Measurements from ENCODE around the gene HIGD1A.

The HIGD1A gene

GRCh38 chr3:42742688-42743087, 61.6 kb downstream of the HIGD1A start:
- H3K9me3 Mint-ChIP-seq, result no peaks in the 10 kb centered on the region
- H3K27me3 Mint-ChIP-seq, result no peaks in the 10 kb centered on the region
- no peak overlapping the region for H3K27ac Mint-ChIP-seq
- H3K4me3 Mint-ChIP-seq, result no peak overlapping the region
- H3K4me1 Mint-ChIP-seq, result peaks cover 4% of the 10 kb centered on the region
- no peak for ATAC-seq
- no peak for DNase-seq

- H3K27me3 Mint-ChIP-seq, result no peaks in the 10 kb centered on the region
- ATAC-seq, result no peak
- H3K9me3 Mint-ChIP-seq, result no peaks in the 10 kb centered on the region
- H3K4me1 Mint-ChIP-seq, result no peaks in the 10 kb centered on the region
- no peak overlapping the region for H3K4me3 Mint-ChIP-seq
- DNase-seq, result no peak
- H3K27ac Mint-ChIP-seq, result no peak overlapping the region
These were observed 62.0 kb downstream of the HIGD1A start for GRCh38 chr3:42742259-42742658.

- Mint-ChIP-seq H3K27me3 (no peaks in the 10 kb centered on the region), H3K4me1 (no peaks in the 10 kb centered on the region), H3K4me3 (no peak overlapping the region), H3K27ac (no peak overlapping the region), H3K9me3 (no peaks in the 10 kb centered on the region)
- ATAC-seq (no peak), DNase-seq (no peak)
These were observed 62.5 kb downstream of the HIGD1A start for GRCh38 chr3:42741796-42742195.

GRCh38 chr3:42739401-42740158, 64.7 kb downstream of the HIGD1A start:
- Mint-ChIP-seq H3K4me3 (no peak overlapping the region), H3K27me3 (no peaks in the 10 kb centered on the region), H3K27ac (no peak overlapping the region), H3K4me1 (no peaks in the 10 kb centered on the region), H3K9me3 (no peaks in the 10 kb centered on the region)
- ATAC-seq (no peak), DNase-seq (no peak)

- Mint-ChIP-seq H3K4me3 (no peak overlapping the region), H3K27ac (no peak overlapping the region), H3K27me3 (no peaks in the 10 kb centered on the region), H3K9me3 (no peaks in the 10 kb centered on the region), H3K4me1 (no peaks in the 10 kb centered on the region)
- no peak for ATAC-seq
- no peak for DNase-seq
These were observed 67.8 kb downstream of the HIGD1A start for GRCh38 chr3:42736531-42736930.

- H3K27me3 Mint-ChIP-seq, result no peaks in the 10 kb centered on the region
- no peaks in the 10 kb centered on the region for H3K4me1 Mint-ChIP-seq
- DNase-seq, result no peak
- H3K27ac Mint-ChIP-seq, result no peak overlapping the region
- no peak for ATAC-seq
- no peak overlapping the region for H3K4me3 Mint-ChIP-seq
- no peaks in the 10 kb centered on the region for H3K9me3 Mint-ChIP-seq
These were observed 68.2 kb downstream of the HIGD1A start for GRCh38 chr3:42736081-42736480.

- no peaks in the 10 kb centered on the region for H3K27me3 Mint-ChIP-seq
- no peaks in the 10 kb centered on the region for H3K4me1 Mint-ChIP-seq
- H3K9me3 Mint-ChIP-seq, result no peaks in the 10 kb centered on the region
- no peak for DNase-seq
- H3K4me3 Mint-ChIP-seq, result no peak overlapping the region
- no peak overlapping the region for H3K27ac Mint-ChIP-seq
- no peak for ATAC-seq
These were observed 68.7 kb downstream of the HIGD1A start for GRCh38 chr3:42735615-42736014.

- Mint-ChIP-seq H3K27ac (no peak overlapping the region), H3K4me3 (no peak overlapping the region), H3K27me3 (no peaks in the 10 kb centered on the region), H3K4me1 (no peaks in the 10 kb centered on the region), H3K9me3 (no peaks in the 10 kb centered on the region)
- no peak for ATAC-seq
- DNase-seq, result no peak
These were observed 69.3 kb downstream of the HIGD1A start for GRCh38 chr3:42735019-42735418.

- peak overlapping the region in 1 of 2 donors; percentile 79 for H3K27ac Mint-ChIP-seq
- H3K9me3 Mint-ChIP-seq, result no peaks in the 10 kb centered on the region
- no peaks in the 10 kb centered on the region for H3K27me3 Mint-ChIP-seq
- no peaks in the 10 kb centered on the region for H3K4me1 Mint-ChIP-seq
- ATAC-seq (no peak), DNase-seq (no peak)
- no peak overlapping the region for H3K4me3 Mint-ChIP-seq
These were observed 69.9 kb downstream of the HIGD1A start for GRCh38 chr3:42734263-42734860.

GRCh38 chr3:42733501-42734262, 70.6 kb downstream of the HIGD1A start:
- H3K9me3 Mint-ChIP-seq, result no peaks in the 10 kb centered on the region
- no peaks in the 10 kb centered on the region for H3K4me1 Mint-ChIP-seq
- DNase-seq, result no peak
- H3K27me3 Mint-ChIP-seq, result no peaks in the 10 kb centered on the region
- H3K27ac Mint-ChIP-seq, result no peak overlapping the region
- H3K4me3 Mint-ChIP-seq, result no peak overlapping the region
- no peak for ATAC-seq

Measured in stimulated activated naive CD8-positive, alpha-beta T cell treated with anti-CD3 and anti-CD28 coated beads, Interleukin-15, amount 100 ng/mL, for 72 hours (primary cell).